ENCODE results near the gene GNAS-AS1. TPM values are rescaled to one million over a fixed set of nuclear protein-coding genes. Genes with fewer than 3 reads are reported as not detected.

GNAS-AS1 gene
- total RNA-seq, 2 experiments from 2014 or later, result 0.65 to 1.0 TPM

DNA sequence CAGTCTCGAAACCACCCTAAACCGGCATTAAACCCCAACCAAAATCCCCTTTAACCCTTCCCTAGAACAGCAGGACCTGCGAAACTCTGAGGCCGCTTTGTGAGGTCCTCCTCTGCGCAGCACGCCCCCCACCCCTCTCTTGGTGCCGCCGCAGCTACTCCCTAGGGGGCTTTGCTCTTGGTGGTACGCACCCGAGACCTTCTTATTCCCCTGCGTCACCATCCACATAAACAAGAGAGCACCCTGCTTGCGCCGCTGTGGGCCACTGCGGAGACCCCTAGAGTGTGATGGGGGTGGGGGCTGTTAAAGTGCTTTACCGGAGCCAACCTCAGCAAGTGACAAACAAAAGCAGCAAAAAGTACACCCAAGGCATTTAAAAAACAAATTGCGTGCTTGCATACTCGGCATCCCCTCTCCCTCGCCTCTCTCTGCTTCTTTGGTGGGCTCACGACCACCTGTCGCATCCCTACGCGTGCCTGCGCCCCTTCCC is 1.3 kb upstream of the GNAS-AS1 start:
- H3K4me3 Mint-ChIP-seq, result peak overlapping the region; percentile 80

GRCh38 chr20:58851221-58851968 is 693 bp upstream of the GNAS-AS1 start:
- ChIA-PET CTCF (interaction anchor here (1.0 to 2.4 kb wide), 4 partner anchors 18 to 204 kb away, joined by 3 to 9 read pairs (median 4); no protein-coding TSS in a partner anchor), POLR2A (interaction anchor here (0.6 to 3.3 kb wide), 2 partner anchors 17 to 200 kb away, joined by 3 to 16 read pairs; partner anchors contain the start of gene STX16)
- H3K9me3 Mint-ChIP-seq, result no peaks in the 10 kb centered on the region
- H3K4me1 Mint-ChIP-seq, result peaks cover 45% of the 10 kb centered on the region
- peaks cover 72% of the 10 kb centered on the region for H3K27me3 Mint-ChIP-seq
- no peak for DNase-seq
- peak overlapping the region; percentile 80 for H3K4me3 Mint-ChIP-seq
- H3K27ac Mint-ChIP-seq, result no peak overlapping the region
- H3K36me3 Mint-ChIP-seq (ENCODE audit: low read depth), result no peaks in the 10 kb centered on the region

More for the DNA sequence above, 1.3 kb upstream of the GNAS-AS1 start:
- Mint-ChIP-seq H3K4me1 (peaks cover 45% of the 10 kb centered on the region), H3K36me3 (ENCODE audit: low read depth) (no peaks in the 10 kb centered on the region), H3K27ac (no peak overlapping the region), H3K9me3 (no peaks in the 10 kb centered on the region), H3K27me3 (peaks cover 75% of the 10 kb centered on the region)
- ChIA-PET CTCF (interaction anchor here (0.6 to 2.4 kb wide), 5 partner anchors 34 to 204 kb away, joined by 3 to 9 read pairs (median 6); partner anchors contain the start of gene STX16), POLR2A (interaction anchor here (0.6 to 3.3 kb wide), 2 partner anchors 16 to 200 kb away, joined by 3 to 16 read pairs; partner anchors contain the start of gene STX16)
- DNase-seq, result no peak

DNA sequence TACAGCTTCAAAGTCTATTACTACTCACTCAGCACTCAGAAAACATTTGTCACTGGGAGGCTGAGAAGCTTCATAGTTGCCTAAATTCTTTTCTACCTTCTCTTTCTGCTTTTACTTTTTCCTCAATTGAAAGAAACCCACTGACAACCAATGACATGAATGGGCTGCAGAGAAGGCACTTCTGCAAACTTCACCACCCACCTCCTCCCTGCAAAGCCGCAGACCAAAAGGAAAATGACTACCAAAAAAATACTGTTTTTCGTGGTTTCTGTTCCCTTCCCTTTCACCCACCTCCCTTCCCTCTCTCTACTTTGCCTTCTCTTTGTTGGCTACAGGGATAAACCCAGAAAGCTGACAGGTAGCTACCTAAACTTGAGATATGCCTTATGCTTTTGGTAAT is 3.2 kb downstream of the GNAS-AS1 start:
- H3K4me1 Mint-ChIP-seq, result peaks cover 32% of the 10 kb centered on the region
- no peaks in the 10 kb centered on the region for H3K9me3 Mint-ChIP-seq
- H3K4me3 Mint-ChIP-seq, result no peak overlapping the region
- ChIA-PET CTCF (no interaction called here), POLR2A (no interaction called here)
- peaks cover 81% of the 10 kb centered on the region for H3K27me3 Mint-ChIP-seq
- no peaks in the 10 kb centered on the region for H3K36me3 Mint-ChIP-seq (ENCODE audit: low read depth)
- H3K27ac Mint-ChIP-seq, result no peak overlapping the region
- no peak for DNase-seq

DNA sequence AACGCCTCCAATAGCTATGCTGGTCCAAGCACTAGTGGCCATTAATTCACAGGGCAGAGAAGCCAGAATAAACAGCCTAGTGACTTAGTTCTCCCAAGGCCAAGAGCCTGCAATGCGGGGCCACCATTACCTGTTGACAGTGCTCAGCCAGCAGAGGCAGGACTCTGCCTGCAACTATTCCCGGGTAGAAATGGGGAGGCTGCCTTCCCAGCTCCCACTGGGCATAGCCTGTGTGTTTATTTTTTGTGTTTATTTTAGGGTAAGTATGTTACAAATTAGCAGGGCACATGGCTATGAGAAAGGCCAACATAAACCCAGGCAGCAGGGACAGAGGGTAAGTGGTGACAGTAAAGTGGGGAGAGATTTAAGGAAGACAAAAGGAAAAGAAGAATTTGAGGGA is 5.0 kb downstream of the GNAS-AS1 start:
- ChIA-PET POLR2A (no interaction called here), CTCF (interaction anchor here (1.2 kb wide), 1 partner anchor 142 kb away, joined by 3 read pairs; no protein-coding TSS in a partner anchor)
- no peak for DNase-seq
- H3K9me3 Mint-ChIP-seq, result no peaks in the 10 kb centered on the region
- peaks cover 4% of the 10 kb centered on the region for H3K36me3 Mint-ChIP-seq (ENCODE audit: low read depth)
- H3K4me1 Mint-ChIP-seq, result peaks cover 27% of the 10 kb centered on the region
- no peak overlapping the region for H3K4me3 Mint-ChIP-seq
- no peak overlapping the region for H3K27ac Mint-ChIP-seq
- H3K27me3 Mint-ChIP-seq, result peaks cover 82% of the 10 kb centered on the region

- CTCF ChIA-PET, result no interaction called here
- Mint-ChIP-seq H3K27ac (no peak overlapping the region), H3K36me3 (ENCODE audit: low read depth) (peaks cover 12% of the 10 kb centered on the region), H3K4me3 (no peak overlapping the region), H3K4me1 (peaks cover 13% of the 10 kb centered on the region), H3K9me3 (no peaks in the 10 kb centered on the region), H3K27me3 (peaks cover 87% of the 10 kb centered on the region)
- POLR2A ChIA-PET, result no interaction called here
- no peak for DNase-seq
Measured at GRCh38 chr20:58843128-58843556, 7.6 kb downstream of the GNAS-AS1 start.

GRCh38 chr20:58842276-58842675 is 8.4 kb downstream of the GNAS-AS1 start:
- H3K27ac Mint-ChIP-seq, result no peak overlapping the region
- H3K4me1 Mint-ChIP-seq, result peaks cover 14% of the 10 kb centered on the region
- DNase-seq, result no peak
- H3K27me3 Mint-ChIP-seq, result peaks cover 84% of the 10 kb centered on the region
- H3K9me3 Mint-ChIP-seq, result no peaks in the 10 kb centered on the region
- peaks cover 12% of the 10 kb centered on the region for H3K36me3 Mint-ChIP-seq (ENCODE audit: low read depth)
- CTCF ChIA-PET, result no interaction called here
- H3K4me3 Mint-ChIP-seq, result no peak overlapping the region
- POLR2A ChIA-PET, result no interaction called here

- Mint-ChIP-seq H3K4me1 (peaks cover 14% of the 10 kb centered on the region), H3K27ac (no peak overlapping the region), H3K36me3 (ENCODE audit: low read depth) (peaks cover 12% of the 10 kb centered on the region), H3K9me3 (no peaks in the 10 kb centered on the region), H3K27me3 (peaks cover 81% of the 10 kb centered on the region), H3K4me3 (no peak overlapping the region)
- CTCF ChIA-PET, result no interaction called here
- POLR2A ChIA-PET, result interaction anchor here (0.6 kb wide), 1 partner anchor 191 kb away, joined by 3 read pairs; the partner anchor contains the start of gene STX16
- DNase-seq, result no peak
Measured at GRCh38 chr20:58841539-58842264, 9.0 kb downstream of the GNAS-AS1 start.

GRCh38 chr20:58840816-58841538 is 9.7 kb downstream of the GNAS-AS1 start:
- DNase-seq, result no peak
- CTCF ChIA-PET, result no interaction called here
- peaks cover 14% of the 10 kb centered on the region for H3K4me1 Mint-ChIP-seq
- no peaks in the 10 kb centered on the region for H3K9me3 Mint-ChIP-seq
- no peak overlapping the region for H3K4me3 Mint-ChIP-seq
- H3K36me3 Mint-ChIP-seq (ENCODE audit: low read depth), result peaks cover 12% of the 10 kb centered on the region
- no peak overlapping the region for H3K27ac Mint-ChIP-seq
- peaks cover 85% of the 10 kb centered on the region for H3K27me3 Mint-ChIP-seq
- POLR2A ChIA-PET, result interaction anchor here (0.6 kb wide), 1 partner anchor 190 kb away, joined by 3 read pairs; the partner anchor contains the start of gene STX16

- Mint-ChIP-seq H3K27ac (no peak overlapping the region), H3K4me1 (peaks cover 14% of the 10 kb centered on the region), H3K9me3 (no peaks in the 10 kb centered on the region), H3K36me3 (ENCODE audit: low read depth) (peaks cover 12% of the 10 kb centered on the region), H3K27me3 (peaks cover 85% of the 10 kb centered on the region), H3K4me3 (no peak overlapping the region)
- no peak for DNase-seq
- ChIA-PET POLR2A (no interaction called here), CTCF (interaction anchor here (1.0 to 1.4 kb wide), 3 partner anchors 192 to 359 kb away, joined by 3 to 5 read pairs (median 5); no protein-coding TSS in a partner anchor)
Measured at GRCh38 chr20:58839991-58840747, 10.5 kb downstream of the GNAS-AS1 start.

DNA sequence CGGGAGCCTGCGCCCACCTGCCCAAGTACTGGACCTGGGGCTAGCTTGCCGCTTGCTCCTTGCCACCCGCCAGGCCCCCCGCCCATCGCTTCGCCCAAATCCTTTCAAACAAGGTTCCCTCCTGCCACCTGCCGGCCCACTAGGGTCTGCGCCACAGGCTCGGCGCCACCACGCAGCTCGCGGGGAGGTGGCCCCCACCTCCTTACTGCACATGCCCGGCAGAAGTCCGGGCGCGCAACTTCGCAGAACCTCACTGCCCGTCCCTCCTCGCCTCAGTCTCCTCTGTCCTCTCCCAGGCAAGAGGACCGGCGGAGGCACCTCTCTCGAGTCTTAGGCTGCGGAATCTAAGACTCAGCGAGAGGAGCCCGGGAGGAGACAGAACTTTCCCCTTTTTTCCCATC is 11.2 kb downstream of the GNAS-AS1 start:
- CTCF ChIA-PET, result interaction anchor here (0.5 to 1.4 kb wide), 5 partner anchors 99 to 603 kb away, joined by 3 to 5 read pairs (median 3); no protein-coding TSS in a partner anchor
- Mint-ChIP-seq H3K9me3 (no peaks in the 10 kb centered on the region), H3K4me1 (peaks cover 16% of the 10 kb centered on the region), H3K27me3 (peaks cover 80% of the 10 kb centered on the region), H3K4me3 (no peak overlapping the region), H3K27ac (no peak overlapping the region), H3K36me3 (ENCODE audit: low read depth) (peaks cover 12% of the 10 kb centered on the region)
- peak; percentile 33 for DNase-seq
- POLR2A ChIA-PET, result no interaction called here

- Mint-ChIP-seq H3K9me3 (no peaks in the 10 kb centered on the region), H3K4me1 (peaks cover 16% of the 10 kb centered on the region), H3K4me3 (no peak overlapping the region), H3K27ac (no peak overlapping the region), H3K36me3 (ENCODE audit: low read depth) (peaks cover 12% of the 10 kb centered on the region), H3K27me3 (peaks cover 69% of the 10 kb centered on the region)
- POLR2A ChIA-PET, result no interaction called here
- no peak for DNase-seq
- CTCF ChIA-PET, result interaction anchor here (1.0 to 1.5 kb wide), 3 partner anchors 186 to 191 kb away, joined by 3 to 5 read pairs (median 5); partner anchors contain the start of gene STX16
Measured at GRCh38 chr20:58838174-58838573, 12.5 kb downstream of the GNAS-AS1 start.

- peaks cover 12% of the 10 kb centered on the region for H3K36me3 Mint-ChIP-seq (ENCODE audit: low read depth)
- H3K4me1 Mint-ChIP-seq, result peaks cover 16% of the 10 kb centered on the region
- no peaks in the 10 kb centered on the region for H3K9me3 Mint-ChIP-seq
- H3K27me3 Mint-ChIP-seq, result peaks cover 69% of the 10 kb centered on the region
- ChIA-PET CTCF (interaction anchor here (1.0 to 1.5 kb wide), 3 partner anchors 185 to 190 kb away, joined by 3 to 5 read pairs (median 5); partner anchors contain the start of gene STX16), POLR2A (no interaction called here)
- no peak overlapping the region for H3K4me3 Mint-ChIP-seq
- no peak for DNase-seq
- H3K27ac Mint-ChIP-seq, result no peak overlapping the region
Measured at GRCh38 chr20:58837717-58838116, 13.0 kb downstream of the GNAS-AS1 start.
